H9 (cell line): ENCODE results near the gene LPP. TPM values are rescaled to one million over a fixed set of nuclear protein-coding genes. Genes with fewer than 3 reads are reported as not detected.

Experiments used
- DNase-seq: peaks from one replicate; pipeline ENCODE4 v3.0.0-alpha.2; 2017
- H2AFZ ChIP-seq: one replicate; pipeline ENCODE4 v1.6.1; 2013; ENCODE audit warnings: mild to moderate bottlenecking, low read length, control low read depth, moderate library complexity
- H2AK5ac ChIP-seq: 2 replicates; pipeline ENCODE4 v1.6.1; 2013; ENCODE audit warnings: low read length, control low read depth, mixed read lengths; ENCODE audit not compliant: insufficient read length
- H2BK120ac ChIP-seq: one replicate; pipeline ENCODE4 v1.6.1; 2013; ENCODE audit warnings: low read depth, mild to moderate bottlenecking, low read length, control low read depth, inconsistent platforms; ENCODE audit not compliant: poor library complexity, severe bottlenecking
- H2BK12ac ChIP-seq: 2 replicates; pipeline ENCODE4 v1.6.1; 2013; ENCODE audit warnings: low read length, control low read depth, mixed read lengths, low read depth; ENCODE audit not compliant: insufficient read length
- H2BK15ac ChIP-seq: 2 replicates; pipeline ENCODE4 v1.6.1; 2013; ENCODE audit warnings: low read depth, low read length, control low read depth
- H2BK20ac ChIP-seq: one replicate; pipeline ENCODE4 v1.6.1; 2013; ENCODE audit warnings: low read depth, mild to moderate bottlenecking, low read length, control low read depth, inconsistent platforms; ENCODE audit not compliant: poor library complexity, severe bottlenecking
- H2BK5ac ChIP-seq: 2 replicates; pipeline ENCODE4 v1.6.1; 2013; ENCODE audit warnings: low read length, control low read depth, mixed read lengths; ENCODE audit not compliant: insufficient read length
- H3K14ac ChIP-seq: 2 replicates; pipeline ENCODE4 v1.6.1; 2013; ENCODE audit warnings: low read length, control low read depth; ENCODE audit not compliant: insufficient read depth
- H3K18ac ChIP-seq: 2 replicates; pipeline ENCODE4 v1.6.1; 2013; ENCODE audit warnings: low read depth, mild to moderate bottlenecking, mixed read lengths, low read length, control low read depth; ENCODE audit not compliant: insufficient read length
- H3K23ac ChIP-seq: 2 replicates; pipeline ENCODE4 v1.6.1; 2013; ENCODE audit warnings: low read length, control low read depth, mixed read lengths, low read depth; ENCODE audit not compliant: insufficient read length
- H3K23me2 ChIP-seq: 2 replicates; pipeline ENCODE4 v1.6.1; 2013; ENCODE audit warnings: low read depth, mild to moderate bottlenecking, mixed read lengths, low read length, control low read depth; ENCODE audit not compliant: insufficient read length, poor library complexity, severe bottlenecking
- H3K27ac ChIP-seq: 2 replicates; pipeline ENCODE4 v1.5.1; 2013; ENCODE audit warnings: low read length, control low read depth, mixed read lengths, low read depth; ENCODE audit not compliant: insufficient read length
- H3K27me3 ChIP-seq: 2 replicates; pipeline ENCODE4 v1.6.1; 2013; ENCODE audit warnings: low read length, control low read depth, inconsistent platforms; ENCODE audit not compliant: insufficient read depth
- H3K4ac ChIP-seq: 2 replicates; pipeline ENCODE4 v1.6.1; 2013; ENCODE audit warnings: low read depth, mild to moderate bottlenecking, control low read depth, inconsistent platforms, low read length, moderate library complexity
- H3K4me1 ChIP-seq: 2 replicates; pipeline ENCODE4 v1.6.1; 2013; ENCODE audit warnings: low read length, control low read depth, inconsistent platforms; ENCODE audit not compliant: insufficient read depth
- H3K4me2 ChIP-seq: 2 replicates; pipeline ENCODE4 v1.6.1; 2013; ENCODE audit warnings: low read length, control low read depth, mixed read lengths; ENCODE audit not compliant: insufficient read length, insufficient read depth
- H3K56ac ChIP-seq: 2 replicates; pipeline ENCODE4 v1.6.1; 2013; ENCODE audit warnings: low read depth, mild to moderate bottlenecking, mixed read lengths, low read length, control low read depth; ENCODE audit not compliant: insufficient read length
- H3K79me1 ChIP-seq: 2 replicates; pipeline ENCODE4 v1.6.1; 2013; ENCODE audit warnings: low read depth, mild to moderate bottlenecking, moderate library complexity, low read length, control low read depth, inconsistent platforms; ENCODE audit not compliant: insufficient read depth, poor library complexity, severe bottlenecking
- H3K79me2 ChIP-seq: 2 replicates; pipeline ENCODE4 v1.6.1; 2013; ENCODE audit warnings: low read length, control low read depth, inconsistent platforms; ENCODE audit not compliant: insufficient read depth
- H3K9ac ChIP-seq: 2 replicates; pipeline ENCODE4 v1.6.1; 2013; ENCODE audit warnings: low read length, control low read depth, mixed read lengths; ENCODE audit not compliant: insufficient read length; ENCODE audit errors: extremely low read depth
- H3K9me3 ChIP-seq: one replicate; pipeline ENCODE4 v1.6.1; 2013; ENCODE audit warnings: low read depth, low read length, inconsistent platforms; ENCODE audit not compliant: control insufficient read depth
- H3T11ph ChIP-seq: one replicate; pipeline ENCODE4 v1.6.1; 2013; ENCODE audit warnings: mild to moderate bottlenecking, low read length, control low read depth, inconsistent platforms
- H4K20me1 ChIP-seq: one replicate; pipeline ENCODE4 v1.6.1; 2013; ENCODE audit not compliant: control insufficient read depth, insufficient read length, insufficient read depth
- H4K5ac ChIP-seq: 2 replicates; pipeline ENCODE4 v1.6.1; 2013; ENCODE audit warnings: low read depth, mild to moderate bottlenecking, mixed read lengths, low read length, control low read depth; ENCODE audit not compliant: insufficient read length
- H4K8ac ChIP-seq: replicated peaks from 2 replicates; pipeline ENCODE4 v1.6.1; 2013; ENCODE audit warnings: low read length, control low read depth, mixed read lengths, low read depth; ENCODE audit not compliant: insufficient read length
- H4K91ac ChIP-seq: 2 replicates; pipeline ENCODE4 v1.6.1; 2013; ENCODE audit warnings: low read depth, mild to moderate bottlenecking, moderate library complexity, mixed read lengths, low read length, control low read depth; ENCODE audit not compliant: insufficient read length
- H3K27ac Mint-ChIP-seq, 3 experiments: 2 replicates in 2 of 3; 3 replicates in 1 of 3; pipeline ENCODE4 v1.8.0; 2020 to 2021; ENCODE audit warnings: mixed read lengths in 3 of 3, mild to moderate bottlenecking in 1 of 3, moderate library complexity in 1 of 3
- H3K27me3 Mint-ChIP-seq: 2 replicates; pipeline ENCODE4 v1.8.0; 2021; ENCODE audit warnings: low read depth, mild to moderate bottlenecking, moderate library complexity, mixed read lengths
- H3K36me3 Mint-ChIP-seq, 3 experiments: 2 replicates in 2 of 3; 3 replicates in 1 of 3; pipeline ENCODE4 v1.8.0; 2020 to 2021; ENCODE audit warnings: low read depth in 3 of 3, mixed read lengths in 3 of 3; ENCODE audit not compliant: insufficient read depth in 1 of 3
- H3K4me1 Mint-ChIP-seq, 2 experiments: 2 replicates each; pipeline ENCODE4 v1.8.0; 2020; ENCODE audit warnings: mixed read lengths in 2 of 2
- H3K4me3 Mint-ChIP-seq, 2 experiments: 2 replicates in 1 of 2; 3 replicates in 1 of 2; pipeline ENCODE4 v1.8.0; 2020 to 2021; ENCODE audit warnings: mild to moderate bottlenecking in 2 of 2, mixed read lengths in 2 of 2, moderate library complexity in 1 of 2
- H3K9me3 Mint-ChIP-seq, 2 experiments: 2 replicates in 1 of 2; 3 replicates in 1 of 2; pipeline ENCODE4 v1.8.0; 2020; ENCODE audit warnings: mild to moderate bottlenecking in 2 of 2, mixed read lengths in 2 of 2, moderate library complexity in 1 of 2
- CTCF ChIP-seq: fragments of 200-600 bp; sonication (generic); conservative IDR thresholded peaks from 3 replicates; pipeline ENCODE4 v1.8.0; 2021; ENCODE audit warnings: antibody characterized with exemption, mild to moderate bottlenecking
- total RNA-seq: library from RNA; stranded (reverse); gene quantifications from 2 replicates; pipeline ENCODE4 v1.2.1, GENCODE V29; 2021

Gene LPP
- total RNA-seq, 1 experiment from 2014 or later: 64.6 TPM

- Histone ChIP-seq H3K27me3 (no peaks in the 10 kb centered on the region), H2AFZ (no peak overlapping the region), H3K4me1 (no peaks in the 10 kb centered on the region), H3K14ac (no peak overlapping the region), H3K4me2 (no peak overlapping the region), H3K56ac (no peak overlapping the region), H4K91ac (no peak overlapping the region), H3K18ac (no peak overlapping the region), H2BK12ac (no peak overlapping the region), H3K79me1 (no peaks in the 10 kb centered on the region), H3K9ac (no peak overlapping the region), H2BK120ac (no peak overlapping the region), H2AK5ac (no peak overlapping the region), H3K4ac (no peak overlapping the region), H2BK5ac (no peak overlapping the region), H3T11ph (no peak overlapping the region), H4K8ac (no peak overlapping the region), H3K27ac (no peak overlapping the region), H2BK20ac (no peak overlapping the region), H4K20me1 (no peaks in the 10 kb centered on the region), H2BK15ac (no peak overlapping the region), H3K79me2 (no peaks in the 10 kb centered on the region), H3K23ac (no peak overlapping the region), H3K9me3 (no peaks in the 10 kb centered on the region), H4K5ac (no peak overlapping the region), H3K23me2 (no peaks in the 10 kb centered on the region)
- Mint-ChIP-seq H3K4me3 (no peak overlapping the region), H3K9me3 (peaks cover 2 to 4% of the 10 kb centered on the region in 2 experiments; a peak in 3 of 5 replicates), H3K27me3 (no peaks in the 10 kb centered on the region), H3K36me3 (peaks cover 5 to 14% (median 11%) of the 10 kb centered on the region in 3 experiments), H3K4me1 (peaks cover 4% of the 10 kb centered on the region in 2 experiments), H3K27ac (peak overlapping the region in 2 of 3 experiments; percentile 2 to 4; a peak in 1 of 7 replicates)
- no peak for TF ChIP-seq CTCF
- no peak for DNase-seq
These were observed 451.3 kb downstream of the LPP start for GRCh38 chr3:188605231-188605630.
